Epithelial cell of proximal tubule (primary cell): ENCODE data around the gene FST. TPM values are rescaled to one million over a fixed set of nuclear protein-coding genes. Genes with fewer than 3 reads are reported as not detected.

Source experiments
- DNase-seq: peaks from one replicate; pipeline ENCODE4 v3.0.0-alpha.2; 2011; ENCODE audit warnings: low read depth
- H3K4me3 ChIP-seq: 2 replicates; pipeline ENCODE4 v1.5.1; 2011; ENCODE audit warnings: low read depth, mild to moderate bottlenecking, low read length
- total RNA-seq: library from RNA; depleted of rRNA; stranded (reverse); fragments of >200 nt; gene quantifications from 2 replicates; pipeline ENCODE4 v1.2.3, GENCODE V29; 2015
- TF ChIP-seq, protein P1 (sequence below): conservative IDR thresholded peaks from 2 replicates; pipeline ENCODE4 v1.5.1; 2012; ENCODE audit warnings: low read depth, mild to moderate bottlenecking, low read length

FST gene
- total RNA-seq, 1 donor from 2014 or later: 0.40 TPM

DNA sequence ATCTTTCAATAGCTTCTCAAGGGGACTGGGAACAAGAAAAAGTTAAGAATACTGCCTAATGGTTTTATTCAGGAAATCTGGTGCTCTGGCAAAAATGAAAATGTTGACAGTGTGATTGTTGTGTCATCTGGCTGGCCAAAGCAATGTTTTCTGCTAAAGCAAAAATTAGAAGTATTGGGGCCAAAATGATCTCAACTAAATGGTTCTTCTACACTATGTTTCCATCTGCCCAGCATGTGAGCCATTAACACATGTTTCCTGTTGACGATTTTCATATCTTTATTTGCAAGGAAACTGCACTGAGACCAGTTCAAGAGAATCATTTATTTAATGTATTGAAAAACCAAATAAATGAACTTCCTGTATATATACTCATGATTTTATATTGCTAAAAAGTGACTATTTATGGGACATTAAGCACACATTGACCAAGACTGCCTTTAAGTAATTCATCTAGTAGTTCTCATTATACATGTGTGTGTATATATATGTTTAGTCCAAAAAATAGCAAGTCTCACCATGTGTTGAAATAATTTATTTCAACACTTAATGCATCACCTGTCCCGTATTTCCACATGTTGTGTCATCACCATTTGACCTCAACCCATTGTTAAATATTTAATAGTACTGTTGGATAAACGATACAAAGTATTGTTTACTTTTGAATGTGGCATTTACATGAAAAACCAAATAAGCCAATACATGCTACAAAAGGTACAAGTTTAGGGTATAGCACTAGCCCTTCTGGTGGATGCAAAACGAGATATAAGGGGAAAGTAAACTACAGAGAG is 7.5 kb upstream of the FST start:
- no peak overlapping the region for H3K4me3 ChIP-seq
- TF ChIP-seq, protein P1, sequence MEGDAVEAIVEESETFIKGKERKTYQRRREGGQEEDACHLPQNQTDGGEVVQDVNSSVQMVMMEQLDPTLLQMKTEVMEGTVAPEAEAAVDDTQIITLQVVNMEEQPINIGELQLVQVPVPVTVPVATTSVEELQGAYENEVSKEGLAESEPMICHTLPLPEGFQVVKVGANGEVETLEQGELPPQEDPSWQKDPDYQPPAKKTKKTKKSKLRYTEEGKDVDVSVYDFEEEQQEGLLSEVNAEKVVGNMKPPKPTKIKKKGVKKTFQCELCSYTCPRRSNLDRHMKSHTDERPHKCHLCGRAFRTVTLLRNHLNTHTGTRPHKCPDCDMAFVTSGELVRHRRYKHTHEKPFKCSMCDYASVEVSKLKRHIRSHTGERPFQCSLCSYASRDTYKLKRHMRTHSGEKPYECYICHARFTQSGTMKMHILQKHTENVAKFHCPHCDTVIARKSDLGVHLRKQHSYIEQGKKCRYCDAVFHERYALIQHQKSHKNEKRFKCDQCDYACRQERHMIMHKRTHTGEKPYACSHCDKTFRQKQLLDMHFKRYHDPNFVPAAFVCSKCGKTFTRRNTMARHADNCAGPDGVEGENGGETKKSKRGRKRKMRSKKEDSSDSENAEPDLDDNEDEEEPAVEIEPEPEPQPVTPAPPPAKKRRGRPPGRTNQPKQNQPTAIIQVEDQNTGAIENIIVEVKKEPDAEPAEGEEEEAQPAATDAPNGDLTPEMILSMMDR: no peak
- no peak for DNase-seq

DNA sequence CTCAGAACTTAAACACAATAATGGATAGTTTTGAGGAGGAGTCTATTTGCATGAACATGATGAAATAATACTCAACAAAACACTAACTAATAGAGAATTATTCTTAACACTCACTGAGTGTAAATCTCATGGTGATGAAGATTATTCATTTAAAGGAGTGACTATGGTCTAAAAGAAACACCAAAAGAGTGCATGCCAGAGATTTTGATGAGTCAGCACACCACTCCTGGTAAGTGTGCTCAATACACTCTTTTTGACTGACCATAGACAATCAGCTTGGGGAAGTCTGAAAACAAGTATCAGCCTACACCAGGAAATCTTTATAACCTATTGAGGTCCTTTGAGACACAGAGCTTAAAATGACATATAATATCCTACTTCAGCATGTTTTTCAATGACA is 6.8 kb upstream of the FST start:
- TF ChIP-seq, protein P1: no peak
- DNase-seq: no peak
- no peak overlapping the region for H3K4me3 ChIP-seq

DNA sequence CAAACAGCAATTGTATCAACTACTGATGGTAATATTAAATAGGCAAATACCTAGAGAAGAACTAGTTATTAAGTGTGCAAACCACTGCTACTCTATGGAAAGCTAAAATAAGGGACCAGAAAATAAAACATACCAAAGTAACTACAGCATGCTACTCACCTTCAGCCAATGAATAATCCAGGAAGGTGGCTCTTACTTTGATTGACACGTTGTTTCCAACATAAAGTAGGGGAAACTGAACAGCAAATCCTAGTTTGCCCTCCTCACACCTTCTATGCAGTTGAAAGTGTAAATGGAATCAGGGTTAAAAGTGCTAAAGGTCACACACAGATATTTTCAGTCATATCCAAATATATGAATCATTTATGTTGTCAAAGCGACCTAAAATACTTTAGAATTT is 5.1 kb upstream of the FST start:
- TF ChIP-seq, protein P1: no peak
- no peak for DNase-seq
- H3K4me3 ChIP-seq: no peak overlapping the region

DNA sequence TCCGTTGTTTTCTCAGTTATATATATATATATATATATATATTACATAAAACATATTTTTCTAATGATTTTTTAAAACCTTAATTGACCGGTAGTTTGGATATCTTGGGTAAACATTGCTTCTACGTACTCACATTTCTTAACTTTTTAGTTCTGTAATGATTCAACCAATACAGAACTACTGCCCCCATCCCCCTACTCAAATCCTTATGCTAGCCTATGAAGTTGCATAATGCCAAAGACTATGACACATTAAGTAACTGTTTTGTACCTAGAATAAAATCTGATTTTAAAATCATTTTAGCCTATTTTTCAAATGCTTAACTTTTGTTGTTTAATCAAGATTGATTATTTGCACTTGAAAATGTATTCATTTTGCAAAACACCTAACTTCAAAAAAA is 4.4 kb upstream of the FST start:
- TF ChIP-seq, protein P1: no peak
- H3K4me3 ChIP-seq: no peak overlapping the region
- DNase-seq: no peak

DNA sequence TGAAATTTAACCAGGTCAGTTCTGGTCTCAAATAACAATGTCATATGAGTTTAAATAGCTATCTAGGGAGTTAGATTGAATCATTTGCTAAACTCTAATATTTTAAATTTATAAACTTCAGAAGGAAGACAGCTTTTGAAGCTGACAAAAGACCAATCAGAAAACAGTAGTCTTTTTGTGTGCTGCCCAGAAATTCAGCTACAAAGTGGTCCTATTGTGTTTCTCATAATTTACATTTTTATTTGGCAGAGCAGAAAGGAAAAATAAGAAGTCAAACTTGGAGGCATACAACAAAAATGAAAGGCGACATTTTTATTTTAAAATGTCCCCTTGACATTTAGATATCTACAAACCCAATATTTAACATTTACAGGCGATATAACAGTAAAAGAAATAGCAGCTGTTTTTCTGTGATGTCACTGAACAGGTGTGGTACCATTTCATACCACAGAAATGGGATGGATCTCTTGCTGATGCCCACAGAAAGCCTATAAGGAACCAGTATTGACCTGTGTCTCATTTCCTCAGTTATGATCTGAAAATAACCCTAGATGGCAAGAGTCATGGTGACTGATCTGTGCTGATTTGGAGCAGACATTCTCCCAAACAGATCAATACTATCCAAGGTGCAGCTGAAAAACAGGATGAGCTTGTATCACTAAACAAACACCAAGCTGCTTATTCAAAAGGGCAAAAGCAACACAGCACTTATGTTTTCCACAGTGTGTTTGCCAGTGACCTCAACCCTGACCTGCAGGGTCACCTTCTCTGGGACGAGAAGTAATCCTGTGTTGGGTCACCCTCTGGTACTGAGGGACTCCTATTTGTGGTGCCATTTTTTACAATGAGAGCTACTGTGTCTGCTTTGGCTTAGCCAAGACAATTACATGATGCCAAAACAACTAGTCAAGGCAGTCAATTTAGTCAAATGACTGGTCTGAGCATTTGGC is 3.6 kb upstream of the FST start:
- DNase-seq: no peak
- TF ChIP-seq, protein P1: no peak
- no peak overlapping the region for H3K4me3 ChIP-seq

DNA sequence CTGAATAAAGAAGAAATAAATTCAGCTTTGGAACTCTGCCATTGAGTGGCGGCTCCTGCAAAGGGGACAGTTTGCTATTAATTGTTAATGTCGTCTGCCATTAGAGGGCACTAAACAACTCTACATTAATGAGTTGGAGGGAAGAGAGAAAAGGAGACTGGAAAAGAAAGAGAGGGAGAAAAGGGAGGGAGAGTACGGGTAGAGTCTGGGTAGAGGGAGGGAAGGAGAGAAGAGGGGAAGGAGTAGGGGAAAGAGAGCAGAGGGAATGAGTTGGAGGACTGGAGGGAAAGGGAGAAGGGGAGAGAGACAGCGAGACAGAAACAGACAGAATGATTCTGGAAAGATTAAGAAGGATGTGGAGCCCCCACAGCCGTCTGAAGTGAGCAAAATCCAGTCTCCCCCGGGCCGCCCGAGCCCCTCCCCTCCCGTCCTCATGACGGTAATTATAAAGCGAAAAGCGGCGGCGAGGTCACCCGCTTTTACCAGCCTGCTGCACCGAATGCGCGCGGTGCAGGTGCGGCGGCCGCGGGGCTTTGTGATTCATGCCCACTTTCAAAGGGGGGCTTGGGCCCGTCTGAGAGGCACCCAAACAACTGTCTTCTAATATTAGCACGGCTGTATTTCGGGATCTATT is 1.9 kb upstream of the FST start:
- H3K4me3 ChIP-seq: peak overlapping the region; percentile 30
- TF ChIP-seq, protein P1: peak; percentile 54
- no peak for DNase-seq
